ENCODE data around the gene NOD2.

GRCh38 chr16:50675686-50676610, 17.5 kb upstream of the NOD2 start:
- no peak for TF ChIP-seq EZH2 (IDR thresholded peaks at IDR 0.05; ENCODE audit: insufficient read depth, poor library complexity, severe bottlenecking)
- TF ChIP-seq EZH2phosphoT487 (IDR thresholded peaks at IDR 0.05; ENCODE audit: insufficient read depth, low read depth): no peak
